Endothelial cell of coronary artery (primary cell): ENCODE results near the gene OMD. TPM values are rescaled to one million over a fixed set of nuclear protein-coding genes. Genes with fewer than 3 reads are reported as not detected.

Source experiments
- total RNA-seq: library from RNA; depleted of rRNA; stranded (reverse); fragments of >200 nt; gene quantifications from 2 replicates; pipeline ENCODE4 v1.2.3, GENCODE V29; 2014

The OMD gene, protein sequence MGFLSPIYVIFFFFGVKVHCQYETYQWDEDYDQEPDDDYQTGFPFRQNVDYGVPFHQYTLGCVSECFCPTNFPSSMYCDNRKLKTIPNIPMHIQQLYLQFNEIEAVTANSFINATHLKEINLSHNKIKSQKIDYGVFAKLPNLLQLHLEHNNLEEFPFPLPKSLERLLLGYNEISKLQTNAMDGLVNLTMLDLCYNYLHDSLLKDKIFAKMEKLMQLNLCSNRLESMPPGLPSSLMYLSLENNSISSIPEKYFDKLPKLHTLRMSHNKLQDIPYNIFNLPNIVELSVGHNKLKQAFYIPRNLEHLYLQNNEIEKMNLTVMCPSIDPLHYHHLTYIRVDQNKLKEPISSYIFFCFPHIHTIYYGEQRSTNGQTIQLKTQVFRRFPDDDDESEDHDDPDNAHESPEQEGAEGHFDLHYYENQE
- total RNA-seq, result 0.94 TPM in 1 of 2 replicates, not detected in the other

DNA sequence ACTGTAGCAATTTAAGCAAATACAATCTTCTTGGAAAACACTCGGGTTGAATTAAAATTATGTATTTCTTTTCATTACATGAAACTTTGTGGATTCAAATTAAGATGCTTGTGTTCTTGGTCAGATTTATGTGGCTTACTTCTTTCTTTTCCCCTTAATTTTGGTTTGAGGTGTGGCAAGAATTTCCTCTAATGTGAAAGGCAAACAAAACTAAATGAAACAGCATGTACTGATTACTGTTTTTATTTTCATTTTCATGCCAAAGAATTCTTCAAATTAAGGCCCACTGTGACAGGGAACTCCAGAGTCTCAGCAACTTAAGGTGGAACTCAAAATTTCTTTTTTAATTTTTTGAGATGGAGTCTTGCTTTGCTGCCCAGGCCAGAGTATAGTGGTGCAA is at the start of gene OMD:
OMD (minus strand) TSS at position 132 of the 400 bp plus-strand sequence. CDS start 6,913 bp downstream, outside the sequence.

DNA sequence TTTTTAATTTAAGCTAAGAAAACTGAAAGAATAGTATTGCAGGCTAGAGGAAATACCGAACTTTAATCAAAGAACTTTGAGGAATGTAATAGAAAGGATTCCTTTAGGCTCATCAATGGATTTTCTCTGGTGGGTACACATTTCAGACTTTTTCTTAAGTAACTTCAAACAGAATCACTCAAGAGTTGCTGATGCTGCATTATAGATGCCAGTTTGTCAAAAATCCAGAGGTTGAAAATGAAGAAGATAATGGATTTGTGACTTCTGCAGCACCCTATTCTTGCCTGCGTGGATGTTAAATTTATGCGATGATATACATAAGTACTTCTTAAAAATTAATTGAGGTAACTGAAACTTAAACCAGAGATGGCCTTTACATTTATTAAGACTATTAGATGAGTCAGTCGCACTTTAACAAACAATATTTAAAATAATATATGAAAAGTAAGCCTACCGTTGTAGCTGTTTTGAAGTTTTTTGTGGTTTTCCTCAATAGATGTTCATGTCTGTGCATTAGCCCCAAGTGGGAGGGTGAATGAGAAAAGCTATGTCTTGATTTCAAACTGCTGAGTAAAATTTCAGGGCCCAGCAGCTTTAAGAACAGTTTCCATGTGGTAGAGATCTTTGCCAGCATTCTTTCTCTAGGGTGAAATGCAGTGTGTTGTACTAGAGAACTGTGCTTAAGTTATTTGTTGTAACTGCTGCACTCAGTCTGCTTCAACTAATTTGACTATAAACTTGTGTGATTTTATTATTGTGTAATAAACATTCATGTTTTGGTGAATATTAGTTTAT is 20.0 kb downstream of the OMD start, which contains the start of gene OGN:
OGN (minus strand) TSS at position 537 of the 795 bp plus-strand sequence. CDS start 1,171 bp downstream, outside the sequence.

Other genes with a start within 250 kb of the OMD start
- 234 and 239 TPM in 2 replicates for gene IARS1, start 130.8 kb downstream of the OMD start, total RNA-seq
- 19.8 and 28.6 TPM in 2 replicates for gene NOL8, start 99.1 kb downstream of the OMD start, total RNA-seq
- gene CENPP, start 98.5 kb downstream of the OMD start, total RNA-seq, result 2.0 and 4.1 TPM in 2 replicates
- under 0.01 TPM in 1 of 2 replicates, not detected in the other for gene OGN, start 19.9 kb downstream of the OMD start, total RNA-seq
- gene ASPN, start 58.0 kb upstream of the OMD start, total RNA-seq, result 1.8 TPM in 1 of 2 replicates, not detected in the other
- 0.18 and 0.38 TPM in 2 replicates for gene ECM2, start 111.5 kb upstream of the OMD start, total RNA-seq
- 16.7 and 22.1 TPM in 2 replicates for gene IPPK, start 245.7 kb upstream of the OMD start, total RNA-seq